Skeletal muscle satellite cell (primary cell): ENCODE measurements around the gene RBM45.
"Not testable (repeated sequence)": the region's sequence is repeated elsewhere in the genome, so short reads cannot be mapped to it uniquely, and the experiment has no call there.

Experiments used
- H3K27me3 ChIP-seq: 2 replicates; pipeline ENCODE4 v1.7.0; 2013; ENCODE audit warnings: low read length; ENCODE audit not compliant: control insufficient read depth, insufficient read depth
- H3K36me3 ChIP-seq: 2 replicates; pipeline ENCODE4 v1.7.0; 2013; ENCODE audit warnings: mild to moderate bottlenecking, control low read depth, low read length; ENCODE audit not compliant: insufficient read depth
- H3K4me1 ChIP-seq: 2 replicates; pipeline ENCODE4 v1.7.0; 2013; ENCODE audit warnings: low read length; ENCODE audit not compliant: control insufficient read depth, insufficient read depth
- H3K4me2 ChIP-seq: 2 replicates; pipeline ENCODE4 v1.7.0; 2013; ENCODE audit warnings: mild to moderate bottlenecking, low read length
- H3K4me3 ChIP-seq: 2 replicates; pipeline ENCODE4 v1.7.0; 2013; ENCODE audit warnings: low read length
- H3K9ac ChIP-seq: 2 replicates; pipeline ENCODE4 v1.7.0; 2013; ENCODE audit warnings: mild to moderate bottlenecking, low read depth, low read length, moderate library complexity
- H3K9me3 ChIP-seq: replicated peaks from 2 replicates; pipeline ENCODE4 v1.7.0; 2013; ENCODE audit warnings: mild to moderate bottlenecking, control low read depth, low read length

Gene RBM45

GRCh38 chr2:178143481-178143880, 31.2 kb downstream of the RBM45 start:
- Histone ChIP-seq H3K4me1 (no peaks in the 10 kb centered on the region), H3K9ac (no peak overlapping the region), H3K36me3 (no peaks in the 10 kb centered on the region), H3K9me3 (no peaks in the 10 kb centered on the region), H3K27me3 (no peaks in the 10 kb centered on the region), H3K4me3 (no peak overlapping the region), H3K4me2 (no peak overlapping the region)

- Histone ChIP-seq H3K4me3 (no peak overlapping the region), H3K36me3 (no peaks in the 10 kb centered on the region), H3K4me2 (peak overlapping the region; percentile 15), H3K9me3 (no peaks in the 10 kb centered on the region), H3K27me3 (no peaks in the 10 kb centered on the region), H3K9ac (no peak overlapping the region), H3K4me1 (no peaks in the 10 kb centered on the region)
Measured at GRCh38 chr2:178152033-178152432, 39.8 kb downstream of the RBM45 start.

GRCh38 chr2:178152542-178152941, 40.3 kb downstream of the RBM45 start:
- Histone ChIP-seq H3K9ac (no peak overlapping the region), H3K4me3 (no peak overlapping the region), H3K9me3 (no peaks in the 10 kb centered on the region), H3K27me3 (no peaks in the 10 kb centered on the region), H3K36me3 (no peaks in the 10 kb centered on the region), H3K4me1 (no peaks in the 10 kb centered on the region), H3K4me2 (no peak overlapping the region)

DNA sequence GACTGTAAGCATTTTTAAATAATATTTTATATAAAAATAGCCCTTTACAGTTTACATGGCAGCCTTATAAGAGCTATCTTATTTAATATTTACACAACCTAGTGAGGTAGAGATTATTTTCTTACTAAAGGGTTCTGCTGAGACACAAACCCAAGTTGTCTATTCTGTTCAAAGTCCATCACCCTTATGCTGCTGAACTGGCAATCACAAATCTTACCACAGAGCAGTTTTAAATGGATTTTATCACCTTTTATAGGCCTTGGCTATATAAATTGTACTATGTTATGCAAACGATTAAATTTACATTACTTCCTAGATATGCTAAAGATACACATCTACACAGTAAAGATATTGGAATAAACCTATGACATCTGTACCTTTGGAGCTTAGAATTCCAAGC, 40.7 kb downstream of the RBM45 start:
- H3K9me3 ChIP-seq, result no peaks in the 10 kb centered on the region
- no peaks in the 10 kb centered on the region for H3K4me1 ChIP-seq
- no peaks in the 10 kb centered on the region for H3K36me3 ChIP-seq
- H3K4me3 ChIP-seq, result no peak overlapping the region
- no peak overlapping the region for H3K4me2 ChIP-seq
- no peaks in the 10 kb centered on the region for H3K27me3 ChIP-seq
- H3K9ac ChIP-seq, result no peak overlapping the region

GRCh38 chr2:178153878-178154277, 41.6 kb downstream of the RBM45 start:
- H3K9me3 ChIP-seq, H3K4me1 ChIP-seq, H3K9ac ChIP-seq, H3K4me3 ChIP-seq, H3K36me3 ChIP-seq, H3K4me2 ChIP-seq, H3K27me3 ChIP-seq: not testable (repeated sequence)

DNA sequence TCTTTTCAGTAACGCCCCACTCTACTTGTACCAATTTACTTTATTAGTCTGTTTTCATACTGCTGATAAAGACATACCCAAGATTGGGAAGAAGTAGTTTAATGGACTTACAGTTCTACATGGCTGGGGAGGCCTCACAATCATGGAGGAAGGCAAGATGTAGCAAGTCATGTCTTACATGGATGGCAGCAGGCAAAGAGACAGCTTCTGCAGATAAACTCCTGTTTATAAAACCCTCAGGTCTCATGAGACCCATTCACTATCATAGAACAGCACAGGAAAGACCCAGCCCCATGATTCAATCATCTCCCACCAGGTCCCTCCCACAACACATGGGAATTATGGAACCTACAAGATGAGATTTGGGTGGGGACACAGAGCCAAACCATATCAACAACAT, 43.3 kb downstream of the RBM45 start:
- Histone ChIP-seq H3K9ac (no peak overlapping the region), H3K4me2 (no peak overlapping the region), H3K9me3 (no peaks in the 10 kb centered on the region), H3K36me3 (no peaks in the 10 kb centered on the region), H3K27me3 (no peaks in the 10 kb centered on the region), H3K4me3 (no peak overlapping the region), H3K4me1 (no peaks in the 10 kb centered on the region)

DNA sequence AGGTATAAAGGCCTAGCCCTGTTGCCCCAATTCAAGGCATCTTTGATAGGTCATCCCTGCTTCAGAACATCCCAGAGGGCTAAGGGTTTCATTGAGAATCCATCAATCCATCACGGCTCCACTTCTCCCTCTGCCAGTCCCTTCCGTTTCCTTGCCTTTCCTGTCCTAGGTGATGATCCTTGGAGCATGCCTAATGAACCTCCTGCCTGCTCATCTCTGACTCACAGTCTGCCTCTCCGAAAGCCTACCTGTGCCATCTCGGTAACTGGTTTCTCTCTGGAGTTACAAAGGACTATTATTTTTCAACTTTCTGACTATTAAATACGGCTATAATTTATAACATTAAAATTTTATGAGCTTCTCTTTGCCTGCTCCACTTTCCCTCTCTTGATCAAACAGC, 45.3 kb downstream of the RBM45 start:
- no peaks in the 10 kb centered on the region for H3K9me3 ChIP-seq

DNA sequence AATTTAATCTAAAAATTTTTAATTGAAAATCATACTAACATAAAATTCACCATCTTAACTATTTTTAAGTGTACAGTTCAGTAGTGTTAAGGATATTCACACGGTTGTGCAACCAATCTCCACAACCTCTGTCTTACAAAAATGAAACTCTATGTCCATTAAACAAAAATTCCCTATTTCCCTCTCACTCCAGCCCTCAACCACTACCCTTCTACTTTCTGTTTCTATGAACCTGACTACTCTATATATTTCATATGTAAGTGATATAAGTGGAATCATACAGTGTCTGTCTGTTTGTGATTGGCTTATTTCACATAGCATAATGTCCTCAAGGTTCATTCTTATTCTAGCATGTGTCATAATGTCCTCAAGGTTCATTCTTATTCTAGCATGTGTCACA, 47.7 kb downstream of the RBM45 start:
- H3K27me3 ChIP-seq, result no peaks in the 10 kb centered on the region

More for the DNA sequence above, 45.3 kb downstream of the RBM45 start:
- Histone ChIP-seq H3K4me2 (no peak overlapping the region), H3K36me3 (no peaks in the 10 kb centered on the region), H3K4me1 (no peaks in the 10 kb centered on the region), H3K27me3 (no peaks in the 10 kb centered on the region), H3K9ac (no peak overlapping the region), H3K4me3 (no peak overlapping the region)

GRCh38 chr2:178160601-178161000, 48.4 kb downstream of the RBM45 start:
- Histone ChIP-seq H3K9ac (no peak overlapping the region), H3K27me3 (no peaks in the 10 kb centered on the region), H3K4me1 (no peaks in the 10 kb centered on the region), H3K9me3 (no peaks in the 10 kb centered on the region), H3K4me2 (no peak overlapping the region), H3K36me3 (no peaks in the 10 kb centered on the region), H3K4me3 (no peak overlapping the region)

More for the DNA sequence above, 47.7 kb downstream of the RBM45 start:
- Histone ChIP-seq H3K4me3 (no peak overlapping the region), H3K36me3 (no peaks in the 10 kb centered on the region), H3K9me3 (no peaks in the 10 kb centered on the region), H3K9ac (no peak overlapping the region), H3K4me2 (no peak overlapping the region), H3K4me1 (no peaks in the 10 kb centered on the region)

DNA sequence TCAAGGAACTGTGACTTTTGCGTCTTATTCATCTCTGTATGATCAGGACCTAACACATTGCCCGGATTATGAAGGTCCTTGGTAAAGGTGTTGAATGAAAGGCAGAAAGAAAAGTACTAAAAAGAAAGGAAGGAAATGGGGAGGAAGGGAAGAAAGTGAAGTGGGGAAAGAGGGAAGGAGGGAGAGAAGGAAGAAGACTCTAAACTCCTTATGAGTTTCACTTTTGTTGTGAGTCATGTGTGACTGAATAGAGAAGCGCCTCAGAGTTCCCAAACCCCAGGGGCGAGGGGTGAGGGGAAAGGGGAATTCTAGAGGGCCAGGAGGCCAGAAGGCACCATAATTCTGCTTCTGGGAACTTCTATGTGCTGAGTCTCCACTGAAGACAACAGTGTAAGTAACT, 51.2 kb downstream of the RBM45 start:
- Histone ChIP-seq H3K27me3 (no peaks in the 10 kb centered on the region), H3K4me3 (no peak overlapping the region), H3K4me1 (no peaks in the 10 kb centered on the region), H3K36me3 (no peaks in the 10 kb centered on the region), H3K4me2 (peak overlapping the region; percentile 55), H3K9me3 (no peaks in the 10 kb centered on the region), H3K9ac (no peak overlapping the region)

GRCh38 chr2:178163911-178164310, 51.7 kb downstream of the RBM45 start:
- Histone ChIP-seq H3K4me2 (no peak overlapping the region), H3K9me3 (no peaks in the 10 kb centered on the region), H3K9ac (no peak overlapping the region), H3K27me3 (no peaks in the 10 kb centered on the region), H3K4me3 (no peak overlapping the region), H3K4me1 (no peaks in the 10 kb centered on the region), H3K36me3 (no peaks in the 10 kb centered on the region)

DNA sequence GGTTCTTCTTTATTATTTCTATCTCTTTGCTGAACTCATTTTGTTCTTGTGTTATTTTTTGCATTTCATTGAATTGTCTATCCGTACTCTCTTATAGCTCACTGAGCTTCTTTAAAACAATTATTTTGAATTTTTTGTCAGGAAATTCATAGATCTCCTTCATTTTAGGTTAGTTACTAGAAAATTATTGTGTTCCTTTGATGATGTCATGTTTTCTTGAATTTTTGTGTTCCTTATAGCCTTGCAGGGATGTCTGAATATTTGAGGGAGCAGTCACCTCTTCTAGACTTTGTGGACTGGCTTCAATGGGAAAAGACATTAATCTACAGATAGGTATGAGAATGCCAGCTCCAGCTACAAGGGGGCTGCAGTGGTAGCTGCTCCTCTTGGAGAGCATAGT, 61.4 kb downstream of the RBM45 start:
- no peaks in the 10 kb centered on the region for H3K27me3 ChIP-seq
- no peaks in the 10 kb centered on the region for H3K36me3 ChIP-seq
- no peak overlapping the region for H3K4me2 ChIP-seq
- H3K9ac ChIP-seq, result no peak overlapping the region
- no peaks in the 10 kb centered on the region for H3K9me3 ChIP-seq
- no peak overlapping the region for H3K4me3 ChIP-seq
- H3K4me1 ChIP-seq, result peaks cover 10% of the 10 kb centered on the region
